ENCODE data around the gene ACTR10. TPM values are rescaled to one million over a fixed set of nuclear protein-coding genes. Genes with fewer than 3 reads are reported as not detected.

Gene ACTR10
- total RNA-seq, 1 experiment from 2014 or later = 42.3 TPM

DNA sequence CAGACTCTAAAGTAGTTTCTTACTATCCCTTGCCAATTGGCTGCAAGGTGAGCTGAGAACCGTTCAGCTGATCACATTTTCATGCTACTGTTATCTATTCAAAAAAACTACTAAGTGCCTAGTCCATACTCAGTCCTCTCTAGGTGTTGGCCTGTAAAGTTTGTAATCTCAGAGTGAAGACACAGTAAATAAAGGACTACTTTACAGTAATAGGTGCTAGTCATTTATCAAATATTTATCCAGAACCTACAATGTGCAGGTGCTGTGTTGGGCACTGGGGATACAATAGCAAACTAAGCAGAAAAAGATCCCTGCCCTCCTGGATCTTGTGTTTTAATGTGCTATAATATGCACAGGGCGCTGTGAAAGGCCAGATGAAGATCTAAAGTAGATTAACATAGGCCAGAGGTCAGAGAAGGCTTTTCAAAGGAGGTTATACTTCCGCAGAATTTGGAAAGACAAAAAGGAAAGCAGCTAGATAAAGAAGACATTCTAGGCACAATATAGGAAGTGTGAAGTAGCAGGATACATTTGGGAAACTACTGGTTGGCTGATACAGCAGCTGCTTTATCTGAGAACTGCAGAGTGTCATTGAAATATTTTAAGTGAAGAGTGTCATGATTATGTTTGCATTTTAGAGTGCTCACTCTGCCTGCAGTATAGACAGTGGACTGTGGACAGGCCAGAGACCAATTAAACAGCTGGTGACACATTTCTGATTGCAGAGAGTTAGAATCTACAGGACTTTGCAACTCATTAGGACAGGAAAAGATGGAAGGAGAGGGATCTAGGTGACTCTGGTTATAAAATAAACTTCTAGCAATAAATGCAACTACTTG, 8.0 kb upstream of the ACTR10 start:
- TF ChIP-seq CTCF (IDR thresholded peaks at IDR 0.05; ENCODE audit: unreplicated experiment) = no peak
- BruUV-seq (replicated peaks) = no TSS peak
- Mint-ChIP-seq H3K36me3 (ENCODE audit: insufficient read depth, unreplicated experiment) (no peaks in the 10 kb centered on the region), H3K9me3 (ENCODE audit: low read depth, unreplicated experiment) (no peaks in the 10 kb centered on the region), H3K4me1 (ENCODE audit: low read depth, unreplicated experiment) (peaks cover 9% of the 10 kb centered on the region), H3K4me3 (ENCODE audit: low read depth, unreplicated experiment) (no peak overlapping the region), H3K27me3 (ENCODE audit: unreplicated experiment) (peaks cover 30% of the 10 kb centered on the region), H3K27ac (ENCODE audit: unreplicated experiment) (no peak overlapping the region)
- DNase-seq = no peak
- intact Hi-C loops (cut with micrococcal nuclease; ENCODE audit: unreplicated experiment) = no loop called here
- CTCF ChIA-PET = interaction anchor here (0.6 kb wide), 1 partner anchor 819 kb away, joined by 3 read pairs; no protein-coding TSS in a partner anchor

DNA sequence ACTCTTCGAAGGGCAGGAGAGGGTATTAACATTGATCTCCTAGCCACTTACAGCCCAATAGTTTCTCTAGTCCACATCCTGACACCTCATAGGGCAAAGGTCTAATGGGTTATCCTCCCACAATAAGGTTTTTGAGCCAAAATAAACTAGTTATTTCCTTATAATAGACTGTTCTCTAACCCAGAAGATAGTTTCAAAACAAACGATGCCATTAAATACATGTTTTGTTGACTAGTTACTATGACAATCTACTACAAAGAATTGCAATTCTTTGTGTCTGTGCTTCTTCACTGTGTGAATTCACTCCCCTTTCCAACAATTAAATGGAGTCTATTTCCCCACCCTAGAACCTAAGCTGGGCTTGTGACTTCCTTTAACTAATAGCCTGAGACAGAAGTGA, 6.4 kb upstream of the ACTR10 start:
- Mint-ChIP-seq H3K27ac (ENCODE audit: unreplicated experiment) (no peak overlapping the region), H3K27me3 (ENCODE audit: unreplicated experiment) (peaks cover 31% of the 10 kb centered on the region), H3K36me3 (ENCODE audit: insufficient read depth, unreplicated experiment) (no peaks in the 10 kb centered on the region), H3K9me3 (ENCODE audit: low read depth, unreplicated experiment) (no peaks in the 10 kb centered on the region), H3K4me3 (ENCODE audit: low read depth, unreplicated experiment) (no peak overlapping the region), H3K4me1 (ENCODE audit: low read depth, unreplicated experiment) (peaks cover 9% of the 10 kb centered on the region)
- no peak for DNase-seq
- intact Hi-C loops (cut with micrococcal nuclease; ENCODE audit: unreplicated experiment) = no loop called here
- BruUV-seq (replicated peaks) = no TSS peak
- TF ChIP-seq CTCF (IDR thresholded peaks at IDR 0.05; ENCODE audit: unreplicated experiment) = no peak
- CTCF ChIA-PET = no interaction called here

DNA sequence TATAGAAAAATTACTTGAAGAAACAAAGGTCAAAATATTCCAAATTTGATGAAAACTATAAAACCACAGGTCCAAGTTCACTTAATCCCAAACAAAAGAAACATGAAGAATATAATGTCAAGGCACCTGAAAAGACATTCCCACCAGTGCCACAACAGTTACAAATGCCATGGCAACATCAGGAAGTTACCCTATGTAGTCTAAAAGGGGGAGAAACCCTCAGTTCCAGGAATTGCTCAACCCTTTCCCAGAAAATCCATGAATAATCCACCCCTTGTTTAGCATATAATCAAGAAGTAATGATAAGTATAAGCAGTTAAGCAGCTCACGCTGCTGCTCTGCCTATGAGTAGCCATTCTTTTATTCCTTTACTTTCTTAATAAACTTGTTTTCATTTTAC, 3.8 kb upstream of the ACTR10 start:
- intact Hi-C loops (cut with micrococcal nuclease; ENCODE audit: unreplicated experiment) = no loop called here
- H3K4me3 Mint-ChIP-seq (ENCODE audit: low read depth, unreplicated experiment) = no peak overlapping the region
- DNase-seq = no peak
- no peak overlapping the region for H3K27ac Mint-ChIP-seq (ENCODE audit: unreplicated experiment)
- CTCF ChIA-PET = no interaction called here
- peaks cover 31% of the 10 kb centered on the region for H3K27me3 Mint-ChIP-seq (ENCODE audit: unreplicated experiment)
- no peak for TF ChIP-seq CTCF (IDR thresholded peaks at IDR 0.05; ENCODE audit: unreplicated experiment)
- H3K36me3 Mint-ChIP-seq (ENCODE audit: insufficient read depth, unreplicated experiment) = peaks cover 17% of the 10 kb centered on the region
- no peaks in the 10 kb centered on the region for H3K9me3 Mint-ChIP-seq (ENCODE audit: low read depth, unreplicated experiment)
- no TSS peak for BruUV-seq (replicated peaks)
- peaks cover 9% of the 10 kb centered on the region for H3K4me1 Mint-ChIP-seq (ENCODE audit: low read depth, unreplicated experiment)

- BruUV-seq (replicated peaks) = no TSS peak
- Mint-ChIP-seq H3K4me3 (ENCODE audit: low read depth, unreplicated experiment) (no peak overlapping the region), H3K9me3 (ENCODE audit: low read depth, unreplicated experiment) (no peaks in the 10 kb centered on the region), H3K27ac (ENCODE audit: unreplicated experiment) (no peak overlapping the region), H3K4me1 (ENCODE audit: low read depth, unreplicated experiment) (peaks cover 7% of the 10 kb centered on the region), H3K36me3 (ENCODE audit: insufficient read depth, unreplicated experiment) (peaks cover 17% of the 10 kb centered on the region), H3K27me3 (ENCODE audit: unreplicated experiment) (peaks cover 15% of the 10 kb centered on the region)
- CTCF ChIA-PET = interaction anchor here (0.6 to 0.7 kb wide), 2 partner anchors 707 to 1895 kb away, joined by 5 to 10 read pairs; no protein-coding TSS in a partner anchor
- intact Hi-C loops (cut with micrococcal nuclease; ENCODE audit: unreplicated experiment) = no loop called here
- TF ChIP-seq CTCF (IDR thresholded peaks at IDR 0.05; ENCODE audit: unreplicated experiment) = no peak
- DNase-seq = no peak
Measured at GRCh38 chr14:58198086-58198485, 1.9 kb upstream of the ACTR10 start.
